H1 (cell line): Measurements from ENCODE around the gene TMEM196. TPM values are rescaled to one million over a fixed set of nuclear protein-coding genes. Genes with fewer than 3 reads are reported as not detected.

Experiments used
- CTCF ChIA-PET: fragments of 300-600 bp; sonication (Branson Sonifier 250); formaldehyde crosslinking; loops from one replicate; lab custom pipeline; 2021; ENCODE audit not compliant: partially characterized antibody; lab: Charles Lee
- POLR2A ChIA-PET: fragments of 300-600 bp; sonication (Branson Sonifier 250); formaldehyde crosslinking; loops from one replicate; lab custom pipeline; 2021; ENCODE audit warnings: inconsistent platforms; ENCODE audit not compliant: partially characterized antibody; lab: Charles Lee
- DNase-seq, 2 experiments: peaks; one replicate each; pipeline versions ENCODE4 v3.0.0 to v3.0.0-alpha.2; 2010 to 2022; ENCODE audit warnings: low spot score in 2 of 2, low read depth in 1 of 2, mixed read lengths in 1 of 2
- FAIRE-seq: peaks from 2 replicates; lab custom pipeline; 2011; peaks lifted over from hg19 to GRCh38; lab: Jason Lieb, UNC
- H2AFZ ChIP-seq: 2 replicates; pipeline ENCODE4 v1.8.1; 2012; ENCODE audit warnings: low read length, inconsistent platforms
- H2AK5ac ChIP-seq: 2 replicates; pipeline ENCODE4 v1.6.1; 2013; ENCODE audit warnings: low read depth, low read length
- H2BK120ac ChIP-seq: replicated peaks from 2 replicates; pipeline ENCODE3; 2013; ENCODE audit warnings: low read depth, low read length, inconsistent platforms
- H2BK12ac ChIP-seq: 2 replicates; pipeline ENCODE4 v1.6.1; 2013; ENCODE audit warnings: low read depth, low read length
- H2BK15ac ChIP-seq: 2 replicates; pipeline ENCODE4 v1.6.1; 2013; ENCODE audit warnings: low read length
- H2BK20ac ChIP-seq: 2 replicates; pipeline ENCODE4 v1.6.1; 2013; ENCODE audit warnings: low read length
- H2BK5ac ChIP-seq: 2 replicates; pipeline ENCODE4 v1.6.1; 2013; ENCODE audit warnings: low read depth, low read length
- H3K14ac ChIP-seq: 2 replicates; pipeline ENCODE4 v1.6.1; 2013; ENCODE audit warnings: inconsistent platforms; ENCODE audit not compliant: insufficient read length
- H3K18ac ChIP-seq: 2 replicates; pipeline ENCODE4 v1.6.1; 2013; ENCODE audit warnings: low read length; ENCODE audit errors: extremely low read depth
- H3K23ac ChIP-seq: 2 replicates; pipeline ENCODE4 v1.6.1; 2013; ENCODE audit warnings: inconsistent platforms; ENCODE audit not compliant: insufficient read length
- H3K23me2 ChIP-seq: 2 replicates; pipeline ENCODE4 v1.6.1; 2013; ENCODE audit warnings: low read depth, low read length
- H3K27ac ChIP-seq: 2 replicates; pipeline ENCODE4 v1.6.1; 2011; ENCODE audit warnings: low read depth, low read length, inconsistent platforms
- H3K27me3 ChIP-seq, 4 experiments: replicated peaks in 1 of 4; 1 replicate in 1 of 4; 2 replicates in 3 of 4; pipeline versions ENCODE4 v1.6.1 to v1.8.1; 2011 to 2013; ENCODE audit warnings: low read length in 3 of 4, mild to moderate bottlenecking in 3 of 4, inconsistent platforms in 2 of 4, mixed read lengths in 2 of 4, moderate library complexity in 1 of 4; ENCODE audit not compliant: control insufficient read depth in 3 of 4, insufficient read depth in 3 of 4; ENCODE audit errors: extremely low read depth in 1 of 4
- H3K36me3 ChIP-seq, 4 experiments: 2 replicates each; pipeline versions ENCODE4 v1.6.1 to v1.8.1; 2011 to 2013; ENCODE audit warnings: mild to moderate bottlenecking in 4 of 4, low read length in 3 of 4, moderate library complexity in 2 of 4, control low read depth in 1 of 4, inconsistent platforms in 1 of 4; ENCODE audit not compliant: insufficient read depth in 4 of 4, control insufficient read depth in 2 of 4
- H3K4ac ChIP-seq: replicated peaks from 2 replicates; pipeline ENCODE3; 2013; ENCODE audit warnings: low read length, low read depth, mixed read lengths, inconsistent platforms; ENCODE audit not compliant: insufficient read length
- H3K4me1 ChIP-seq, 4 experiments: replicated peaks in 1 of 4; 1 replicate in 1 of 4; 2 replicates in 3 of 4; pipeline versions ENCODE4 v1.6.1 to v1.8.1; 2011 to 2013; ENCODE audit warnings: low read length in 3 of 4, inconsistent platforms in 2 of 4, mixed read lengths in 1 of 4; ENCODE audit not compliant: insufficient read depth in 4 of 4, control insufficient read depth in 3 of 4
- H3K4me2 ChIP-seq, 2 experiments: 2 replicates each; pipeline versions ENCODE4 v1.6.1 to v1.8.1; 2011 to 2013; ENCODE audit warnings: low read depth in 2 of 2, low read length in 2 of 2, control low read depth in 1 of 2, inconsistent platforms in 1 of 2, mild to moderate bottlenecking in 1 of 2; ENCODE audit not compliant: insufficient read depth in 1 of 2
- H3K4me3 ChIP-seq, 4 experiments: fragments of 200-600, 300-600 bp in 1 of 4; sonication (generic), shearing (Covaris generic), sonication (Bioruptor Twin) in 1 of 4; 2 replicates each; pipeline versions ENCODE4 v1.5.1 to v1.8.1; 2011 to 2016; ENCODE audit warnings: low read length in 4 of 4, low read depth in 3 of 4, control low read depth in 2 of 4, inconsistent platforms in 2 of 4, mild to moderate bottlenecking in 2 of 4, mixed read lengths in 1 of 4, moderate library complexity in 1 of 4; ENCODE audit not compliant: insufficient read depth in 2 of 4; ENCODE audit errors: extremely low read depth in 1 of 4
- H3K56ac ChIP-seq: replicated peaks from 2 replicates; pipeline ENCODE3; 2013; ENCODE audit warnings: low read depth, mild to moderate bottlenecking, mixed read lengths, low read length, inconsistent platforms; ENCODE audit not compliant: insufficient read length
- H3K79me1 ChIP-seq: 2 replicates; pipeline ENCODE4 v1.6.1; 2013; ENCODE audit warnings: low read depth, low read length, control low read depth
- H3K79me2 ChIP-seq, 2 experiments: 2 replicates each; pipeline versions ENCODE4 v1.6.1 to v1.8.1; 2012 to 2013; ENCODE audit warnings: low read length in 2 of 2, mild to moderate bottlenecking in 2 of 2, inconsistent platforms in 1 of 2; ENCODE audit not compliant: insufficient read depth in 2 of 2, control insufficient read depth in 1 of 2
- H3K9ac ChIP-seq, 4 experiments: replicated peaks in 1 of 4; 1 replicate in 1 of 4; 2 replicates in 3 of 4; pipeline versions ENCODE4 v1.6.1 to v1.8.1; 2011 to 2013; ENCODE audit warnings: low read depth in 3 of 4, low read length in 3 of 4, control low read depth in 2 of 4, mild to moderate bottlenecking in 2 of 4, moderate library complexity in 2 of 4, inconsistent platforms in 1 of 4; ENCODE audit errors: extremely low read depth in 1 of 4
- H3K9me3 ChIP-seq, 2 experiments: 2 replicates each; pipeline versions ENCODE4 v1.6.1 to v1.8.1; 2012 to 2013; ENCODE audit warnings: mild to moderate bottlenecking in 2 of 2, moderate library complexity in 2 of 2, control low read depth in 1 of 2, inconsistent platforms in 1 of 2, low read depth in 1 of 2, low read length in 1 of 2, mixed read lengths in 1 of 2; ENCODE audit not compliant: insufficient read depth in 2 of 2
- H4K20me1 ChIP-seq, 2 experiments: replicated peaks in 1 of 2; 2 replicates each; pipeline versions ENCODE3 to v1.8.1; 2011 to 2013; ENCODE audit warnings: inconsistent platforms in 2 of 2, low read length in 2 of 2, mild to moderate bottlenecking in 1 of 2; ENCODE audit not compliant: insufficient read depth in 2 of 2, control insufficient read depth in 1 of 2
- H4K5ac ChIP-seq: 2 replicates; pipeline ENCODE4 v1.6.1; 2013; ENCODE audit warnings: low read length, low read depth, mixed read lengths, inconsistent platforms; ENCODE audit not compliant: insufficient read length
- H4K8ac ChIP-seq: 2 replicates; pipeline ENCODE4 v1.8.0; 2013; ENCODE audit warnings: mild to moderate bottlenecking, moderate library complexity, low read length, inconsistent platforms; ENCODE audit not compliant: insufficient read depth; ENCODE audit errors: extremely low read depth
- H4K91ac ChIP-seq: replicated peaks from 2 replicates; pipeline ENCODE3; 2013; ENCODE audit warnings: low read length, mixed read lengths, inconsistent platforms; ENCODE audit not compliant: insufficient read length
- CBX5 ChIP-seq: fragments of 300-800, 300-1000 bp; sonication (generic); IDR thresholded peaks from 2 replicates; pipeline ENCODE4 v1.7.1; 2016; ENCODE audit warnings: antibody characterized with exemption, low read length, low read depth
- EZH2 ChIP-seq: fragments of 200-600 bp; sonication (generic); IDR thresholded peaks from 2 replicates; pipeline ENCODE4 v1.7.1; 2012; ENCODE audit warnings: low read depth, mild to moderate bottlenecking, moderate library complexity, low read length, inconsistent platforms; ENCODE audit not compliant: severe bottlenecking
- HDAC2 ChIP-seq, 2 experiments: fragments of 300-600 bp in 1 of 2; sonication (generic) in 1 of 2; IDR thresholded peaks; 2 replicates each; pipeline ENCODE4 v1.6.1; 2011 to 2012; ENCODE audit warnings: low read depth in 2 of 2, low read length in 2 of 2, mild to moderate bottlenecking in 2 of 2, moderate library complexity in 2 of 2, borderline replicate concordance in 1 of 2, inconsistent platforms in 1 of 2
- KDM1A ChIP-seq: fragments of 200-600, 300-600 bp; sonication (generic); IDR thresholded peaks from 2 replicates; pipeline ENCODE4 v1.7.1; 2016; ENCODE audit warnings: mild to moderate bottlenecking, low read length, borderline replicate concordance
- MAFK ChIP-seq: IDR thresholded peaks from 2 replicates; pipeline ENCODE4 v1.6.1; 2012; ENCODE audit warnings: low read depth, mild to moderate bottlenecking, improper control_type of control experiment, low read length
- RBBP5 ChIP-seq: IDR thresholded peaks from 2 replicates; pipeline ENCODE4 v1.7.1; 2012; ENCODE audit warnings: low read depth, mild to moderate bottlenecking, inconsistent platforms, low read length, moderate library complexity, borderline replicate concordance
- RFX5 ChIP-seq: IDR thresholded peaks from 2 replicates; pipeline ENCODE4 v1.6.1; 2011; ENCODE audit warnings: low read depth, low read length, improper control_type of control experiment, borderline replicate concordance
- SIX5 ChIP-seq: IDR thresholded peaks from 2 replicates; pipeline ENCODE4 v1.6.1; 2011; ENCODE audit warnings: mild to moderate bottlenecking, low read depth, low read length
- WGBS, 2 experiments: shearing (Covaris generic) in 1 of 2; methylation state at CpG; one replicate each; pipeline versions ENCODE4 v1.1.6 to v1.1.7; 2013 to 2015; ENCODE audit warnings: low lambda C conversion rate in 2 of 2, mixed read lengths in 2 of 2, inconsistent platforms in 1 of 2, low coverage in 1 of 2, missing lambda C conversion rate in 1 of 2; ENCODE audit not compliant: insufficient replicate concordance in 2 of 2, insufficient coverage in 1 of 2, insufficient read length in 1 of 2; ENCODE audit errors: extremely low coverage in 1 of 2, missing lambda C conversion rate in 1 of 2; 5-methylcytosine and 5-hydroxymethylcytosine counted together
- polyA plus RNA-seq, 7 experiments: library from polyadenylated mRNA; depleted of rRNA in 3 of 7; stranded (reverse) in 5 of 7; unstranded in 2 of 7; fragments of >200 nt in 5 of 7; fragments of 200-250 nt in 2 of 7; gene quantifications; 1 replicate in 5 of 7; 2 replicates in 1 of 7; 4 replicates in 1 of 7; pipeline versions ENCODE4 v1.2.1 to v1.2.3, GENCODE V29; 2011 to 2013; ENCODE audit warnings: missing spikeins in 2 of 7, mixed read lengths in 2 of 7
- total RNA-seq: library from RNA; stranded (reverse); fragmentation: NEBNext Ultra II Directional; extraction: Animal tissue kit (Norgen Biotek cat#: 25700); gene quantifications from 2 replicates; pipeline ENCODE4 v1.2.1, GENCODE V29; 2021
- TF ChIP-seq, protein P1 (sequence below): IDR thresholded peaks from 2 replicates; pipeline ENCODE4 v1.6.1; 2012; ENCODE audit warnings: low read length, inconsistent platforms
- TF ChIP-seq, protein P2 (sequence below): IDR thresholded peaks from 2 replicates; pipeline ENCODE4 v1.6.1; 2011; ENCODE audit warnings: low read depth, mild to moderate bottlenecking, low read length; ENCODE audit not compliant: insufficient read depth

TMEM196 gene
- total and polyA plus RNA-seq, 2 of the 8 experiments (the other 6 are each of a cell fraction or from before 2014, with no cell fraction given): 0.06 to 0.07 TPM

DNA sequence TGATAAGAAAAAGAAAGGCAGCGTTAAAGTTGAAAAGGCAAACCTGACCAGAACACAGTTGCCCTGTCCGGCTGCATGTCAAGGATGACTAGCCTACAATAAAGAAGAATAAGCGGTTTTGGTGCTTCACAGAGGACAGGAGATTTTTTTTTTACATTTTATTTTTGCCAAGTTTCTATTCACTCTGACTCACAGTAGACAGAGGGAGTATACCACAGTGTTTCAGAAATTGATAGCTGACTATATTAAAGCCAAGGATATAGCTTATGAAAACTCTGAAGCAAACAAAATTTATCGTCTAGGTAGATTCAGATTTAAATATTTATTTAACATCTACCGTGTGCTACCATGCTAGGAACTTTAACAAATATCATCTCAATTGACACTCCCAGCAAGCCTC lies 47.6 kb downstream of the TMEM196 start:
- Histone ChIP-seq H4K8ac (no peak overlapping the region), H3K9me3 (no peaks in the 10 kb centered on the region), H3K18ac (no peak overlapping the region), H3K79me2 (no peaks in the 10 kb centered on the region), H4K5ac (no peak overlapping the region), H3K56ac (no peak overlapping the region), H2AFZ (no peak overlapping the region), H3K23me2 (no peaks in the 10 kb centered on the region), H3K23ac (no peak overlapping the region), H3K36me3 (no peaks in the 10 kb centered on the region), H3K79me1 (no peaks in the 10 kb centered on the region), H3K4me3 (no peak overlapping the region), H3K9ac (no peak overlapping the region), H2BK5ac (no peak overlapping the region), H3K14ac (no peak overlapping the region), H3K4me2 (no peak overlapping the region), H2BK20ac (no peak overlapping the region), H3K4ac (no peak overlapping the region), H2BK120ac (no peak overlapping the region), H4K91ac (no peak overlapping the region), H2BK15ac (no peak overlapping the region), H3K27me3 (peaks cover 0 to 2% (median 0%) of the 10 kb centered on the region in 4 experiments; a peak in 1 of 7 replicates), H2AK5ac (no peak overlapping the region), H3K27ac (no peak overlapping the region), H3K4me1 (no peaks in the 10 kb centered on the region), H2BK12ac (no peak overlapping the region), H4K20me1 (no peaks in the 10 kb centered on the region)
- WGBS, 2 experiments: 90% methylated on average over 5 of the region's 5 CpGs; no CpG with 5 or more reads in 1 of the 2 experiments
- DNase-seq (no peak), FAIRE-seq (no peak)
- ChIA-PET POLR2A (no interaction called here), CTCF (interaction anchor here (1.0 to 1.6 kb wide), 5 partner anchors 10 to 873 kb away, joined by 3 to 9 read pairs (median 4); partner anchors contain the start of gene POLR1F)
- TF ChIP-seq, protein P1, sequence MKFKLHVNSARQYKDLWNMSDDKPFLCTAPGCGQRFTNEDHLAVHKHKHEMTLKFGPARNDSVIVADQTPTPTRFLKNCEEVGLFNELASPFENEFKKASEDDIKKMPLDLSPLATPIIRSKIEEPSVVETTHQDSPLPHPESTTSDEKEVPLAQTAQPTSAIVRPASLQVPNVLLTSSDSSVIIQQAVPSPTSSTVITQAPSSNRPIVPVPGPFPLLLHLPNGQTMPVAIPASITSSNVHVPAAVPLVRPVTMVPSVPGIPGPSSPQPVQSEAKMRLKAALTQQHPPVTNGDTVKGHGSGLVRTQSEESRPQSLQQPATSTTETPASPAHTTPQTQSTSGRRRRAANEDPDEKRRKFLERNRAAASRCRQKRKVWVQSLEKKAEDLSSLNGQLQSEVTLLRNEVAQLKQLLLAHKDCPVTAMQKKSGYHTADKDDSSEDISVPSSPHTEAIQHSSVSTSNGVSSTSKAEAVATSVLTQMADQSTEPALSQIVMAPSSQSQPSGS: no peak
- no peak for TF ChIP-seq MAFK
- TF ChIP-seq KDM1A: no peak
- TF ChIP-seq CBX5: no peak
- TF ChIP-seq EZH2: no peak
- no peak for TF ChIP-seq RBBP5
- no peak for TF ChIP-seq HDAC2 (IDR thresholded peaks at IDR 0.05; ENCODE audit: borderline replicate concordance in 1 of 2, low read depth in 2 of 2, low read length in 2 of 2)
- no peak for TF ChIP-seq RFX5
- TF ChIP-seq, protein P2, sequence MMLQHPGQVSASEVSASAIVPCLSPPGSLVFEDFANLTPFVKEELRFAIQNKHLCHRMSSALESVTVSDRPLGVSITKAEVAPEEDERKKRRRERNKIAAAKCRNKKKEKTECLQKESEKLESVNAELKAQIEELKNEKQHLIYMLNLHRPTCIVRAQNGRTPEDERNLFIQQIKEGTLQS: no peak
- TF ChIP-seq SIX5: no peak
